Stimulated activated CD4-positive, alpha-beta T cell treated with anti-CD3 and anti-CD28 coated beads, Interleukin-15, amount 100 ng/mL, for 48 hours (primary cell): ENCODE results near the gene RTN4R.

ENCODE experiments used
- DNase-seq, 2 donors: peaks; one replicate each; pipeline ENCODE4 v3.0.0-alpha.2; 2020; ENCODE audit warnings: low read depth in 2 of 2

RTN4R gene

GRCh38 chr22:20229916-20230775, 38.0 kb downstream of the RTN4R start:
- DNase-seq = no peak

DNA sequence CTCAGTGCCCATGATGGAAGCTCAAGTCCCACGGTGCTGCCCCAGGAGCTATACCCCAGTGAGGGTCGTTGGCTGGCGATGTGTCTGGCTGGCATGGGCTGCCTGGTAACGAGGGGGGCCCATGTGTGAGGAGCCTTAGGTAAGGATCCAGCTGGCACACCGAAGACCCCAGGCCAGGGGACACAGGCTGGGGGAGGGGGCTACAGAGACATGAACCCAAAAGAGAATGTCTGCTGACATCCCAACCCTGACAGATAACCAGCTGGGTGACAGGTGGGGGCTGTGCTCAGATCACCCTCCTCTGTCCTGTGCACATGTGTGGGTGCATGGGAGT, 39.2 kb downstream of the RTN4R start:
- no peak for DNase-seq

DNA sequence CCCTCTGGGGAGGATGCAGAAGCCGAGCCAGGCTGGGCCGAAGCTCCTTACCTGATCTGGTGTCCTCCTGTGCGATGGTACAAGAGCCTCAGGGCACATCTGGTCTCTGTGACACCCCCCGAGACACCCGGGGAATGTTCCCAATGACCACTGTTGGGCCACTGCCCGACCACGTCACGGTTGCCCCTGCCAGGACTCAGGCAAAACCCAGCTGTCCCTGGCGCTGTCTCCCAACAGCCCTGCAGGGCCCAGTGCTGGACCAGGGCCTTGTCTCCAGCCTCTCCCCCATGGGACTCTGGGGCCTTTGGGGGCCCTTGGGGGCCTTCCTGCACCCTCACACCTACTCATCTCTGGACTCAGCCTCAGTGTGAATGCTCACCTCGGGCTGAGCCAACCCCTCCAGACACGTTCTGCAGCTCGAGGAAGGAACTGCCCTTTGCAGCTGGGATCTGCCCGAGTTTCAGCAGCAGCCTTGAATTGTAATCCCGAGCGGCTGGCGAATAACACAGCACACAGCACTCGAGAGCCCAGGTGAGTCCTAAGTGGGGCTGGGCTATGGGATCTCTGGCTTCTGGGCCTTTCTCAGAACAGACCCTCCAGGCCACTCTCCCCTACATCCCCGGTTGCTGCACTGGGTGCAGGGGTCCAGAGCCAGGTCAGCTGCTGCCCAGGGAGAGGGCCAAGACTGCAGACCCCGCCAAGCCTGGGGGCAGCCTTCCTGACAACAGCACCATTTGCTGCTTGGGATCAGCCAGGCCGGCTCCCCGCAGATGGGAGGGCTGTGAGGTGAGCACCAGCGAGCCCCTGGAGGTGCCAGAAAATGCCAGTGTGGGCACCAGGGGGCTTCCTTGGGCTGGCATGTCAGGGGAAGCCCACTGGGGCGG, 39.8 kb downstream of the RTN4R start:
- no peak for DNase-seq

DNA sequence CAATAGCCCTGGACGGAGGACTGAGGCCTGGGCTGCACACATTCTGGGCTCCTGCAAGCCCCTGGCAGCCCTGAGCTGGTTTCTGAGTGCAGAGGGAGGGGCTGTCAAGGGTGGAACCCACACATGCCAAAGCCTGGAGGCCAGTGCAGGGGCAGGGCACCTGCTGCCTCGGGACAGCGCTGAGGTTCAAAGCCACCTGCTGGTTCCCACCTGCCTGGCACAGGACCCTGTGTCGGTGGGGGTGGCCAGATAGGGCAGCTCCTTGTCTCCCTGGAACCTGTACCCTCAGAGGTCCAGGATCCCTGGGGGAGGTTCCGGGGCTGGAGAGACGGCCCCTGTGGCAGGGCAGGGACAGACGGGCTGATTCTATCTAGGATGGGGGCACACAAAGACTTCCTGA, 40.8 kb downstream of the RTN4R start:
- DNase-seq = no peak

DNA sequence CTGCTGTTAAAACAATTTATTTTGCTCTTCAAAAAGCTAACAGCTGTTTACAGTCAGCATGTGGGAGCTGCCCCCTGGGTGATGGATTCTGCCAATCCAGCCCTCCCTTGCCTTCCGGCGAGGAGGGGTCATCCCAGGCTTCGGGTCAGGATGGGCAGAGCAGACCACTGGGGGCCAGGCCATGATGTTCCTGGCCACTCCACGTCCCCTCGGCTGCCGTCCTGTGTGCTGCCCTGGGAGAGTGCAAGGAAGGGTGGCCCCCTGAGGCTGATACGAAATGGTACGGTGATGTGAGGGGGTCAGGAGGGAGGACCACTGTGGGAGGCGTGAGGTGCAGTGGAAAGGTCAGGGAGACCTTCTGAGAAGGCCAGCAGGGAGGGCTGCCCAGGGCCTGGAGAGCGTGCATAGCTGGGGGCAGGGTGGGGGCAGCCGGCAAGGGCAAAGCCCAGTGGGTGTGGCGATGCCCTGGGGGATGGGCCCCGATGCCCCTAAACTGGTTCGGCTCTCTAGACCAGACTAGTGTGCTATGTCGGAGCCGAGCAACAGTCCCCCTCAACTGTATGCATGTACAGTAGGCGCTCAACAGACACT, 41.3 kb downstream of the RTN4R start:
- DNase-seq = no peak

GRCh38 chr22:20226077-20226716, 41.9 kb downstream of the RTN4R start:
- no peak for DNase-seq

DNA sequence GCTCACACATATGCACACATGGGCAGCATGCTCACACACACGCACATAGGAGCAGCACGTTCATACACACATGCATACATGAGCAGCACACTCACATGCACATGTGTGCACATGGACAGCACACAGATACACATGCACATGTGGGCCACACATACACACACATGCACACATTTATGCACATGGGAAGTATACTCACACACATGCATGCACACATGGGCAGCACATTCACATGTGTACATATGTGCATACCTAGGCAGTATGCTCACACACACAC, 42.5 kb downstream of the RTN4R start:
- DNase-seq = no peak

- no peak for DNase-seq
These were observed 43.0 kb downstream of the RTN4R start for GRCh38 chr22:20224917-20225692.

DNA sequence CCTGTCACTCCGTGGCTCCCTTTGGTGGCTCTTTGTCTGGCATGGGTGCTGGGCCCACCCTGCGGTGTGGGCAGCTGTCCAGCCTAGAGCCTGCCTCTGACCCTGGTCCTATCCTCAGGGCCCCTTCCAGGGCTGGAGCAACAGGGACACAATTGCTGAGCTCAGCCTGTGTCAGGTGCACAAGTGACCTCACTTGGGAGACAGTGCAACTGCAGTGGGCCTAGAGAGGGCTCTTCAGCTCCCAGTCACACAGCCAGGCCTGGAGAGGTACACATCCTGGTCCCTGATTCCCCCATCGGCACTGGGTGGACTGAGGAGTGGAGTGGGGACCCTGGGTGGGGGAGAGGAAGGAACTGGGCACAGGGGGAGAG, 43.9 kb downstream of the RTN4R start:
- no peak for DNase-seq

GRCh38 chr22:20223421-20224255, 44.5 kb downstream of the RTN4R start:
- no peak for DNase-seq

- DNase-seq = no peak
These were observed 45.2 kb downstream of the RTN4R start for GRCh38 chr22:20222764-20223420.

DNA sequence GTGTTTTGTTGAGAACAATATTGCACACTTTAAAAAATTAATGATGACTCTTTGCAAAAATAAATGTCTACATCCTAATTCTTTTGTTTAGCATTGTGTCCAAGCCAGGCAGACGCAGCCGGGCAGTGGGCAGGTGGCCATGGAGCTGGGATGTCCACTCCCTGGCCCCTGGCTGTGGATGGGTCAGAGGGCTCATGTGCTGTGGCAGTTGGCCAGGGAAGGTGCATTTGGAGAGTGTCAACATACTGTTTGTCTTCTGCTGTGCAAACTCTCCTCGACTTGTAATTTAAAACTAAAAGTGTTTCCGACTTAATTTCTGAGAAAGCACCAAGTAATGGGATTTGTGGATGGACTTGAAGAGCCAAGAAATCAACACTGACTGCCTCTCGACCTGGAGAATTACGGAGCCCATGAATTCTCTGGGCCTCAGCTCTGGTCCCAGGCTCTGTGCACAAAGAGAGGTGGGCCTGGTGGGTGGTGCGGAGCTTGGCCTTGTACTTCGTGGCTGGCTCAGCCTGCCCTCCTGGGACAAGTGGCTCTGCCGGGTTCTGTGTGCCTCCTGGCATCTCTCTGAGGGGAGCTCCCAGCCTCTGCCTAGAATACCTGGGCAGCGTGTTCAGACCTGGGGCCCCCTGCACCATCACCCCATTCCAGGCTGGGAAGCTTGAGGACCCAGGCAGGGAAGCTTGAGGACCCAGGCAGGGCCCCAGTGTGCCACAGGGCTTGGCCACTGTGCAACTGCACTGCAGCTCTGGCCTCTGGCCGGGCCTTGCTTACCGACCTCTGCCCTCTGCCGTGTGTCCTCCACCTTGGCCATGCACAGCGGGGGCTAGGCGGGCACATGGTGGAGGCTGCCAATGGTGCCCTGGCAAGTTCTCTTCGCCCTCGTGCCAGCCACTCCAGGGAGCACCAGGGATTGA, 46.4 kb downstream of the RTN4R start:
- DNase-seq = no peak

DNA sequence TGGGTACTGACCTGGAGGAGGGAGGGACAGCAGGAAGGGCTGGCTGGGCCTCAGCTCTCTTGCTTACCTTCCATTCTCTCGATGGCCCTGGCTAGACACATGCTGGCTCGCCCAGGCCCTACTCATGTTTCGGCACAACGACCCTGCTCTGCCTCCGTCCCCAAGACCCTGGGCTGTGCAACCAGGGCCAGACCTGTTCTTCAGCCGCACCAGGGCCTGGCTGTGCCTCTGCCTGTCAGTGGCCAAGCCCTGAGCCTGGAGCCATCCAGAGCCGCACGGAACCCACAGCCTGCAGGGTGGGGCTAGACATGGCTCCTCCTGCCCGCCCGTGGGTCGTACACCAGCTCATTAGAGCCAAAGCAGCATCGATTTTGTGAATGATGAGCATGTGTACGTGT, 47.5 kb downstream of the RTN4R start:
- DNase-seq = no peak

- no peak for DNase-seq
These were observed 48.2 kb downstream of the RTN4R start for GRCh38 chr22:20219667-20220628.

- no peak for DNase-seq
These were observed 49.1 kb downstream of the RTN4R start for GRCh38 chr22:20218987-20219386.

DNA sequence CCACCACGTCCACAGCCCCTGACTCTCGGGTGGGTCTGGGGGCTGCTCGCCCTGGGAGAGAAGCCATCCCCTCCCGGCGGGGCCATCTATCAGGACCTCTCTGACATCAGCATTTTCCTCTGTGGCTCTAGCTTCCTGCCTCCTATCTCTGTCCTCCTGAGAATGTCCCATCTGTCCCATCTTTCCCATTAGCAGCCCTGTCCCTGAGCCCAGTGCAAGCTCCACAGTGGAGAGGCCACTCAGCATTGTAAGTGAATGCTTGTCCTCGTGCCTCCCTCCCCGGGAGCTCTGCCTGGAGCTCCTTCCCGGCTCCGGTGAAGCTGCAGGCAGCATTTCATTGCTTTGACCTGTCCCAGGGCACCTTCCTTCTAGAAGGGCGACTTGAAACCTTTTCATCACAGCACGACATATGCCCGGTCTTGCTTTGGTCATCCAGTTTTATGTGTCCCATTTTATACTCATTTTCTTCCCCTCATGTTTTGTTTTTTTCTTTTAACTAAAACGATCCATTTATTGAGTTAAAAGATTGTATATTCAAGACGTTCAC, 49.7 kb downstream of the RTN4R start:
- no peak for DNase-seq

DNA sequence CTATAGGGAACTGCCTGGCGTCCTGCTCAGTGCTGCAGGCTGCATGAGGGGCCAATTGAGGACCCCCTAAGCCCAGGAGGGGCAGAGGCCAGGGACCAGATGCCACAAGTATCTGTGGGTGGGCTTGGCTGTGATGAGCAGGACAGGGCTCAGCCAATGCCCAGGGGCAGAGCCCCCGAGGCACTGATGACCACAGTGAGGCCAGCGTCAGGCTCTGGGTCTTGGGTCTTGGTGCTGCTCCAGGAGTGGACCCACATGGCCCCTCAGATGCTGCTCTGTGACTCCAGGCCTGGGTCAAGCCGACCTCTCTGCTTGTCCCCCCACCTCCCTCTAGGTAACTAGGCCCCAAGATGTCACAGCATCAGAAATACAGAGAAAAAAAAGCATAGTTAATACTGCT, 50.6 kb downstream of the RTN4R start:
- DNase-seq = no peak
